Uterus (tissue), 4 donors: ENCODE results near the gene WIZ. TPM values are rescaled to one million over a fixed set of nuclear protein-coding genes. Genes with fewer than 3 reads are reported as not detected.
"Not testable (repeated sequence)": the region's sequence is repeated elsewhere in the genome, so short reads cannot be mapped to it uniquely, and the experiment has no call there.

ENCODE experiments used
- DNase-seq, 2 donors: peaks; one replicate each; pipeline ENCODE4 v3.0.0-alpha.2; 2019 to 2020
- H3K27ac ChIP-seq, 2 donors: fragments of 200-600 bp; sonication (generic); 1 replicate in 1 of 2; 2 replicates in 1 of 2; pipeline ENCODE4 v1.5.1; 2016 to 2018
- H3K27me3 ChIP-seq, 2 donors: fragments of 200-600 bp; sonication (generic); one replicate each; pipeline ENCODE4 v1.5.1; 2018 to 2019; ENCODE audit warnings: control low read depth in 1 of 2
- H3K36me3 ChIP-seq, 2 donors: fragments of 200-600 bp; sonication (generic); one replicate each; pipeline ENCODE4 v1.5.1; 2019; ENCODE audit warnings: control low read depth in 1 of 2
- H3K4me1 ChIP-seq, 2 donors: fragments of 200-600 bp; sonication (generic); one replicate each; pipeline ENCODE4 v1.5.1; 2018 to 2019; ENCODE audit warnings: control low read depth in 1 of 2
- H3K4me3 ChIP-seq, 2 donors: fragments of 200-600 bp; sonication (generic); 1 replicate in 1 of 2; 2 replicates in 1 of 2; pipeline ENCODE4 v1.5.1; 2018 to 2019; ENCODE audit warnings: mild to moderate bottlenecking in 1 of 2
- H3K9me3 ChIP-seq, 2 donors: fragments of 200-600 bp; sonication (generic); one replicate each; pipeline ENCODE4 v1.5.1; 2019; ENCODE audit warnings: control low read depth in 1 of 2
- POLR2A ChIP-seq, 2 donors: fragments of 450-650 bp; IDR thresholded peaks; one replicate each; pipeline ENCODE4 v1.6.1; 2016; ENCODE audit warnings: antibody characterized with exemption in 2 of 2, mild to moderate bottlenecking in 1 of 2, moderate library complexity in 1 of 2
- intact Hi-C: fragments of 100-400 bp; cut with DNase I; formaldehyde crosslinking; loops from one replicate; pipeline ENCODE4 v1.15.1; 2023; ENCODE audit warnings: low total_unique reads
- total RNA-seq, 4 donors: library from RNA; depleted of rRNA in 3 of 4; stranded (reverse); fragments of >200 nt in 3 of 4; gene quantifications; one replicate each; pipeline versions ENCODE4 v1.1.0 to v1.2.4, GENCODE V29; 2014 to 2023
- TF ChIP-seq, protein P1 (sequence below), 4 experiments: fragments of 200-600 bp in 2 of 4; fragments of 450-650 bp in 2 of 4; sonication (generic) in 2 of 4; IDR thresholded peaks; one replicate each; pipeline ENCODE4 v1.5.1; 2016 to 2019; ENCODE audit warnings: antibody characterized with exemption in 4 of 4, mild to moderate bottlenecking in 2 of 4, moderate library complexity in 1 of 4
- donor health status: DM: yes; HTN: yes; CAD: no.

WIZ gene
- total RNA-seq, 4 donors from 2014 or later, result 6.5 to 53.9 (median 8.5) TPM

DNA sequence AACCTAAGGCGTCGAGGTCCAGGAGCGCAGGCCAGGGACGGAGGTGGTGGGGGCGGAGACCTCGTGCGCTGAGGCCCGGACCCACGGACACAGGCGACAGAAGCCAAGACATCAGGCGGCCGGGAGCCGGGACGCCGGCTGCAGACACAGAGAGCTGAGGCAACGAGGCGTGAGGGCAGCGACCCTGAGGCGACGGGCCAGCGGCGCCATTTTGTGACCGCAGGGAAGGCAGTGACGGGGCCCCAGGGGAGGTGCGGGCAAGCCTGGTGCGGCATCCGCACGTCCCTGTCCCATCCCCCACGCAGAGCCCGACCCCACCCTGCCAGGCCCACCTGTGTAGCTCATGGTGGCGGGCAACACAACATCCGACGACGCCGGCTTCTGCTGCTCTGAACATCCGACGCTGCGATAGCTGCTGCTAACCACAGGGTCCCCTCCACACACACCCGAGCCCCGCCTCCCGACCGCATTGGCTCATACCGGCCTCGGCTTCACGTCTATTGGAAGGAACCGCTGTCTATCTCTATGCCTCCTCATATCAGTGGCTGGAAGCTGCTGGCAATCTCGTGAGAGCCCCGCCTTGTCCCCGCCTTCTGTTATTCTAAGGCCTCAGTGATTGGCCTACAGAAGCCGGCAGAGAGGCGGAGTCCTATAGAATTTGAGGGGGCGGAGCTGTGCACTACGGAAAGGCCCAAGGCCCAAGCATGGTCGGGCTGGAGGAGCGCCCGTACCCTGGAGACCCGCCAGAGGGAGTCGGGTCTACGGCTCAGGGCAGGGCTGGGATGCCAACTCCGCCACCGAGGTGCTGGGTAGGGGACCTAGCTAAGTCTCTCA, 31.0 kb downstream of the WIZ start, which contains the start of gene AKAP8L:
Gene AKAP8L (minus strand): TSS at position 410 of the 834 bp plus-strand sequence. CDS start 65 bp downstream, at position 345.
- peaks cover 0 to 7% of the 10 kb centered on the region in 2 donors for H3K4me1 ChIP-seq
- intact Hi-C loops, result no loop called here

DNA sequence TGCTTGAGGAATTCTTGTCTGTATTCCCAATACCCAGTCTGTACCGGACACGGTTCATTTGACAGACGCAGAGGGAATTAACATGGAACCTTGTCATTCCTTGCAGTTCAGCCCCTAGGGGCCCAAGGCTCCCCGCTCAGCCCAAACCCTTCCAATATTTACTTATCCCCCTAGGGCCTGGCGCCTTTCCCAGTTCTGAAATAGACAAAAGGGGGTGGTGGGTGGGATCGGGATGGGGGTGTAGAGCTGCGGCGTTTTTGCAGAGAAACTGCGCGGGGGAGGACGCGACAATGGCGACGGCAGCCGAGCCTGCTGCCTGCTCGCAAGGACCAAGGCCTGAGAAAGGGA, 31.6 kb downstream of the WIZ start:
- H3K4me1 ChIP-seq, result peaks cover 0 to 7% of the 10 kb centered on the region in 2 donors
- no peaks in the 10 kb centered on the region for H3K9me3 ChIP-seq
- H3K36me3 ChIP-seq, result no peaks in the 10 kb centered on the region
- H3K27ac ChIP-seq, result peak overlapping the region; percentile 70 to 79
- no peak for DNase-seq
- H3K4me3 ChIP-seq, result peak overlapping the region; percentile 80 to 82
- intact Hi-C loops, result no loop called here
- no peaks in the 10 kb centered on the region for H3K27me3 ChIP-seq
- TF ChIP-seq POLR2A (IDR thresholded peaks at IDR 0.05), result no peak
- TF ChIP-seq, protein P1, sequence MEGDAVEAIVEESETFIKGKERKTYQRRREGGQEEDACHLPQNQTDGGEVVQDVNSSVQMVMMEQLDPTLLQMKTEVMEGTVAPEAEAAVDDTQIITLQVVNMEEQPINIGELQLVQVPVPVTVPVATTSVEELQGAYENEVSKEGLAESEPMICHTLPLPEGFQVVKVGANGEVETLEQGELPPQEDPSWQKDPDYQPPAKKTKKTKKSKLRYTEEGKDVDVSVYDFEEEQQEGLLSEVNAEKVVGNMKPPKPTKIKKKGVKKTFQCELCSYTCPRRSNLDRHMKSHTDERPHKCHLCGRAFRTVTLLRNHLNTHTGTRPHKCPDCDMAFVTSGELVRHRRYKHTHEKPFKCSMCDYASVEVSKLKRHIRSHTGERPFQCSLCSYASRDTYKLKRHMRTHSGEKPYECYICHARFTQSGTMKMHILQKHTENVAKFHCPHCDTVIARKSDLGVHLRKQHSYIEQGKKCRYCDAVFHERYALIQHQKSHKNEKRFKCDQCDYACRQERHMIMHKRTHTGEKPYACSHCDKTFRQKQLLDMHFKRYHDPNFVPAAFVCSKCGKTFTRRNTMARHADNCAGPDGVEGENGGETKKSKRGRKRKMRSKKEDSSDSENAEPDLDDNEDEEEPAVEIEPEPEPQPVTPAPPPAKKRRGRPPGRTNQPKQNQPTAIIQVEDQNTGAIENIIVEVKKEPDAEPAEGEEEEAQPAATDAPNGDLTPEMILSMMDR (IDR thresholded peaks at IDR 0.05), result no peak

More for the DNA sequence above, 31.0 kb downstream of the WIZ start, which contains the start of gene AKAP8L:
- TF ChIP-seq POLR2A (IDR thresholded peaks at IDR 0.05), result peak; percentile 75 to 86
- TF ChIP-seq, protein P1 (IDR thresholded peaks at IDR 0.05), result peak; percentile 24 to 69 (median 51)
- no peaks in the 10 kb centered on the region for H3K36me3 ChIP-seq
- peak within 1 kb of the TSS; percentile 70 to 79 for H3K27ac ChIP-seq
- no peaks in the 10 kb centered on the region for H3K27me3 ChIP-seq
- no peaks in the 10 kb centered on the region for H3K9me3 ChIP-seq
- DNase-seq, result peak; percentile 98 to 100
- H3K4me3 ChIP-seq, result peak within 1 kb of the TSS; percentile 80 to 82

DNA sequence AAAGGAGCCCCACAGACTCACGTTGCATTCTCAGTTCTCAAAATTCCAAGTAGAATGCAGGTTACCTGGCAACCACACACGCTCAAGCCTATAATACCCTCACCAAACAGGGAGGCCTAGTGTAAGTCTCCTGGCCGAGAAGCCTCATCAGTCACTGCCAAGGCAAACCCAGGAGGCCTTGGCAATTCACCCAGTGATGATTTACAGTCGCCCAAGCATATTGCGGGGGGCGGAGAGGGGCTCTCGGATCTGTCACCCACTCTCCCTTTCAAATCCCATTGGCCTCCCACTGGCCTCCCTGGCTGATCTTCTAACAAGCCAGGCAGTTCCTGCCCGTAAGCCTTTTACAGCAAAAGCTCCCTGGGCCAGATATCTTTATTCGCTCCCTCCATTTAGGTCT, 32.1 kb downstream of the WIZ start:
- Histone ChIP-seq H3K4me1 (peaks cover 0 to 7% of the 10 kb centered on the region in 2 donors), H3K9me3 (no peaks in the 10 kb centered on the region), H3K27ac (peak overlapping the region; percentile 70 to 79), H3K36me3 (no peaks in the 10 kb centered on the region), H3K4me3 (peak overlapping the region; percentile 80 to 82), H3K27me3 (no peaks in the 10 kb centered on the region)
- intact Hi-C loops, result no loop called here
- TF ChIP-seq, protein P1 (IDR thresholded peaks at IDR 0.05), result no peak
- TF ChIP-seq POLR2A (IDR thresholded peaks at IDR 0.05), result no peak
- DNase-seq, result no peak

DNA sequence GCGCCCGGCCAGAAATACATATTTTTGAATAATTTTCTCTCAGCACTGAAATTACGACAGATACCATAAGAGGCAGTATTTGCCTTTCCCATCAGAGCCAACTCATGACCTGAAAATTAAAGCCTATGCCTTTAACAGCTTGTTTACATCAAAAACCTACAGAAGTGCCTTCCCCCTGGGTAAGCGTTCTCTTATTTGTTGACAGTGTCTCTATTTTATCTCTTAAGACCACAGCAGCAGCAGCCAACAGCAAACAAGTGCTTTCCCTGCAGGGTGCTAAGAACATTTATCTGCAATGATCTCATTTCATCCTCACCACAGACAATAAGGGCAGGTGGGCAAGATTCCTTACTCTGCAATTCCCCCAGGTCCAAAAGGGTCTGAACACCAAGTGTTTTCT, 36.9 kb downstream of the WIZ start:
- H3K4me3 ChIP-seq, result no peak overlapping the region

DNA sequence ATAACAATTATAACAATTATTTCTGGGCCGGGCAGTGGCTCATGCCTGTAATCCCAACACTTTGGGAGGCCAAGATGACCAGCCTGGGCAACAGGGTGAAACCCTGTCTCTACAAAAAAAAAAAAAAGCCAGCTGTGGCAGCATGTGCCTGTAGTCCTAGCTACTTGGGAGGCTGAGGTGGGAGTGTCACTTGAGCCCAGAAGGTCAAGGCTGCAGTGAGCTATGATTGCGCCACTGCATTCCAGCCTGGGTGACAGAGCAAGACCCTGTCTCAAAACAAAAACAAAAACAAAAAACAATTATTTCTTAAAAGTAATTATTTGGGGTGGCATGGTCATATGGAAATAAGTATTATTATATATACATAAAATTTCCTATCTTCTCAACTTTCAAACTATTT, 38.4 kb downstream of the WIZ start:
- H3K4me1 ChIP-seq, H3K27me3 ChIP-seq, H3K4me3 ChIP-seq, intact Hi-C loops, H3K36me3 ChIP-seq, DNase-seq, H3K9me3 ChIP-seq, H3K27ac ChIP-seq: not testable (repeated sequence)

More for the DNA sequence above, 36.9 kb downstream of the WIZ start:
- peaks cover 0 to 7% of the 10 kb centered on the region in 2 donors for H3K4me1 ChIP-seq
- H3K27me3 ChIP-seq, result no peaks in the 10 kb centered on the region
- intact Hi-C loops, result no loop called here
- peak overlapping the region in 1 of 2 donors; percentile 13 for H3K27ac ChIP-seq
- no peaks in the 10 kb centered on the region for H3K36me3 ChIP-seq
- DNase-seq, result no peak
- no peaks in the 10 kb centered on the region for H3K9me3 ChIP-seq
- TF ChIP-seq POLR2A (IDR thresholded peaks at IDR 0.05), result no peak
- TF ChIP-seq, protein P1 (IDR thresholded peaks at IDR 0.05), result no peak
